A673 (cell line): ENCODE data around the gene P2RX3.

Experiments used
- EZH2 ChIP-seq: fragments of 200-600 bp; sonication (generic); IDR thresholded peaks from 2 replicates; pipeline ENCODE4 v1.6.1; 2017; ENCODE audit warnings: borderline replicate concordance, low read depth, mild to moderate bottlenecking, mixed read lengths, antibody characterized with exemption, low read length; ENCODE audit not compliant: poor library complexity, severe bottlenecking
- TF ChIP-seq, protein P1 (sequence below): fragments of 300-800, 200-600 bp; sonication (generic); conservative IDR thresholded peaks from 2 replicates; pipeline ENCODE4 v1.5.1; 2017; ENCODE audit warnings: low read depth, mild to moderate bottlenecking, antibody characterized with exemption, low read length, moderate library complexity, mixed read lengths

DNA sequence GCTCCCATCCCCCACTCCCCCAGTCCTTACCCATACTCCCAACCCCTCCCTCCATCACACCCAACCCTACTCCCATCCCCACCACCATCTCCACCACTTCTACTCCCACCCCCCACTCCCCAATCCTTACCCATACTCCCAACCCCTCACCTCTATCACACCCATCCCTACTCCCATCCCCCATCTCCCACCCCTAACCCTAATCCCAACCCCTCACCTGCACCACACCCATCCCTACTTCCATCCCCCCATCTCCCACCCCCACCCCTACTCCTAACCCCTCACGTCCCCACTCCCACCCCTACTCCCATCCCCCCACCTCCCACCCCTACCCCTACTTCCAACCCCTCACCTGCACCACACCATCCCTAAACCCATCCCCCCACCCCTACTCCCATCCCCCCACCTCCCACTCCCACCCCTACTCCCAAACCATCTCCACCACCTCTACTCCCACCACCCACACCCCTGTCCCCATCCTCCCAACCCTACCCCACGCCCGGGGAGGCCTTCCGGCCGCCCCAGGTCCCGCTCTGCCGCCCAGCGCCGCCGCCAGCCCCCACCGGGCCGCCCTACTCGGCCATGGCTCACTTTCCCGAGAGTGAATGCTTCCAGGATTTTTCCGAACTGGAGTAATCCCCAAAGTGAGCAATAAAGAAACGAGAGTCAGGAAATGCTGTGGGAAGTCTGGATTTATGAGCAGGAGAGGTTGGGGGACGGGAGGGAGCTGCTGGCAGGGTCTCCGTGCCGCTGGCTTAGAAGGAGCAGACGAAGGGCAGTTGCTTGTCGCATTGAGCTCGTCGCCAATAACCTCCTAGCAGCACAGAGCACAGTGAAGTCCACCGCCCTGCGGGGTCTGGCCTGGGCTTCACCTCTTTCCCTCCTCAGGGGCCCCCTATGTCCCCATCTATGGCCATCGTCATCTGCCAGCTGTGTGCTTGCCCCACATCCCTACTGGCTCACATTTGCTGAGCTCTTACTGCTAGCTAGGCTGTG, 38.2 kb downstream of the P2RX3 start:
- TF ChIP-seq, protein P1, sequence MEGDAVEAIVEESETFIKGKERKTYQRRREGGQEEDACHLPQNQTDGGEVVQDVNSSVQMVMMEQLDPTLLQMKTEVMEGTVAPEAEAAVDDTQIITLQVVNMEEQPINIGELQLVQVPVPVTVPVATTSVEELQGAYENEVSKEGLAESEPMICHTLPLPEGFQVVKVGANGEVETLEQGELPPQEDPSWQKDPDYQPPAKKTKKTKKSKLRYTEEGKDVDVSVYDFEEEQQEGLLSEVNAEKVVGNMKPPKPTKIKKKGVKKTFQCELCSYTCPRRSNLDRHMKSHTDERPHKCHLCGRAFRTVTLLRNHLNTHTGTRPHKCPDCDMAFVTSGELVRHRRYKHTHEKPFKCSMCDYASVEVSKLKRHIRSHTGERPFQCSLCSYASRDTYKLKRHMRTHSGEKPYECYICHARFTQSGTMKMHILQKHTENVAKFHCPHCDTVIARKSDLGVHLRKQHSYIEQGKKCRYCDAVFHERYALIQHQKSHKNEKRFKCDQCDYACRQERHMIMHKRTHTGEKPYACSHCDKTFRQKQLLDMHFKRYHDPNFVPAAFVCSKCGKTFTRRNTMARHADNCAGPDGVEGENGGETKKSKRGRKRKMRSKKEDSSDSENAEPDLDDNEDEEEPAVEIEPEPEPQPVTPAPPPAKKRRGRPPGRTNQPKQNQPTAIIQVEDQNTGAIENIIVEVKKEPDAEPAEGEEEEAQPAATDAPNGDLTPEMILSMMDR = no peak
- TF ChIP-seq EZH2 = no peak
